WERI-Rb-1 (cell line): Measurements from ENCODE around the gene ECSIT.
"Not testable (repeated sequence)": the region's sequence is repeated elsewhere in the genome, so short reads cannot be mapped to it uniquely, and the experiment has no call there.

Experiments
- DNase-seq: peaks from one replicate; pipeline ENCODE4 v3.0.0-alpha.2; 2020
- H3K27ac ChIP-seq: fragments of 250-450 bp; sonication (Bioruptor Pico); 2 replicates; pipeline ENCODE4 v1.5.1; 2020; ENCODE audit warnings: mild to moderate bottlenecking, moderate library complexity
- H3K27me3 ChIP-seq: fragments of 250-450 bp; sonication (Bioruptor Pico); 2 replicates; pipeline ENCODE4 v1.5.1; 2021; ENCODE audit warnings: mild to moderate bottlenecking, low read depth, moderate library complexity; ENCODE audit not compliant: insufficient read depth, severe bottlenecking
- H3K36me3 ChIP-seq: fragments of 250-450 bp; sonication (Bioruptor Pico); 2 replicates; pipeline ENCODE4 v1.5.1; 2020; ENCODE audit warnings: mild to moderate bottlenecking, moderate library complexity
- H3K4me3 ChIP-seq: 2 replicates; pipeline ENCODE4 v1.5.1; 2011; ENCODE audit warnings: low read depth, mild to moderate bottlenecking, control low read depth, low read length
- H3K9me3 ChIP-seq: fragments of 250-450 bp; sonication (Bioruptor Pico); 2 replicates; pipeline ENCODE4 v1.5.1; 2021; ENCODE audit warnings: mild to moderate bottlenecking, moderate library complexity; ENCODE audit not compliant: severe bottlenecking
- CTCF ChIP-seq: IDR thresholded peaks from 2 replicates; pipeline ENCODE4 v1.5.1; 2011; ENCODE audit warnings: low read depth, mild to moderate bottlenecking, control low read depth, inconsistent platforms, low read length

The ECSIT gene

GRCh38 chr19:11465600-11465999, 63.3 kb downstream of the ECSIT start:
- TF ChIP-seq CTCF: no peak
- no peak overlapping the region for H3K27ac ChIP-seq

GRCh38 chr19:11464333-11465265, 64.3 kb downstream of the ECSIT start:
- H3K27ac ChIP-seq: no peak overlapping the region

More at GRCh38 chr19:11465600-11465999, 63.3 kb downstream of the ECSIT start:
- DNase-seq: peak; percentile 23
- Histone ChIP-seq H3K9me3 (no peaks in the 10 kb centered on the region), H3K36me3 (no peaks in the 10 kb centered on the region), H3K4me3 (no peak overlapping the region), H3K27me3 (no peaks in the 10 kb centered on the region)

GRCh38 chr19:11463391-11463790, 65.5 kb downstream of the ECSIT start:
- Histone ChIP-seq H3K36me3 (no peaks in the 10 kb centered on the region), H3K27ac (no peak overlapping the region), H3K4me3 (no peak overlapping the region), H3K9me3 (no peaks in the 10 kb centered on the region), H3K27me3 (no peaks in the 10 kb centered on the region)
- no peak for TF ChIP-seq CTCF
- peak; percentile 18 for DNase-seq

More at GRCh38 chr19:11464333-11465265, 64.3 kb downstream of the ECSIT start:
- Histone ChIP-seq H3K4me3 (no peak overlapping the region), H3K9me3 (no peaks in the 10 kb centered on the region), H3K36me3 (no peaks in the 10 kb centered on the region), H3K27me3 (no peaks in the 10 kb centered on the region)
- no peak for TF ChIP-seq CTCF
- no peak for DNase-seq

- Histone ChIP-seq H3K27ac (no peak overlapping the region), H3K9me3 (no peaks in the 10 kb centered on the region), H3K27me3 (no peaks in the 10 kb centered on the region), H3K36me3 (no peaks in the 10 kb centered on the region), H3K4me3 (no peak overlapping the region)
- no peak for TF ChIP-seq CTCF
- no peak for DNase-seq
These were observed 67.5 kb downstream of the ECSIT start for GRCh38 chr19:11461453-11461852.

GRCh38 chr19:11460207-11460606, 68.7 kb downstream of the ECSIT start:
- no peak for DNase-seq
- Histone ChIP-seq H3K4me3 (no peak overlapping the region), H3K36me3 (no peaks in the 10 kb centered on the region)

GRCh38 chr19:11458912-11459311, 70.0 kb downstream of the ECSIT start:
- H3K27ac ChIP-seq, H3K36me3 ChIP-seq, H3K4me3 ChIP-seq, DNase-seq, H3K9me3 ChIP-seq, H3K27me3 ChIP-seq: not testable (repeated sequence)

More at GRCh38 chr19:11460207-11460606, 68.7 kb downstream of the ECSIT start:
- no peaks in the 10 kb centered on the region for H3K9me3 ChIP-seq
- no peaks in the 10 kb centered on the region for H3K27me3 ChIP-seq
- H3K27ac ChIP-seq: no peak overlapping the region
- TF ChIP-seq CTCF: peak; percentile 50
